NOMO-1 treated with DMSO at 0.1 percent for 48 hours (cell line): ENCODE measurements around the gene ABHD18.
A peak's percentile ranks its signal among the peaks of the same experiment; 100 is the strongest.
"Not testable (repeated sequence)": the region's sequence is repeated elsewhere in the genome, so short reads cannot be mapped to it uniquely, and the experiment has no call there.

Experiments used
- DNase-seq: peaks from one replicate; lab custom pipeline; 2025; ENCODE audit not compliant: unreplicated experiment; lab: John Stamatoyannopoulos, UW

The ABHD18 gene

DNA sequence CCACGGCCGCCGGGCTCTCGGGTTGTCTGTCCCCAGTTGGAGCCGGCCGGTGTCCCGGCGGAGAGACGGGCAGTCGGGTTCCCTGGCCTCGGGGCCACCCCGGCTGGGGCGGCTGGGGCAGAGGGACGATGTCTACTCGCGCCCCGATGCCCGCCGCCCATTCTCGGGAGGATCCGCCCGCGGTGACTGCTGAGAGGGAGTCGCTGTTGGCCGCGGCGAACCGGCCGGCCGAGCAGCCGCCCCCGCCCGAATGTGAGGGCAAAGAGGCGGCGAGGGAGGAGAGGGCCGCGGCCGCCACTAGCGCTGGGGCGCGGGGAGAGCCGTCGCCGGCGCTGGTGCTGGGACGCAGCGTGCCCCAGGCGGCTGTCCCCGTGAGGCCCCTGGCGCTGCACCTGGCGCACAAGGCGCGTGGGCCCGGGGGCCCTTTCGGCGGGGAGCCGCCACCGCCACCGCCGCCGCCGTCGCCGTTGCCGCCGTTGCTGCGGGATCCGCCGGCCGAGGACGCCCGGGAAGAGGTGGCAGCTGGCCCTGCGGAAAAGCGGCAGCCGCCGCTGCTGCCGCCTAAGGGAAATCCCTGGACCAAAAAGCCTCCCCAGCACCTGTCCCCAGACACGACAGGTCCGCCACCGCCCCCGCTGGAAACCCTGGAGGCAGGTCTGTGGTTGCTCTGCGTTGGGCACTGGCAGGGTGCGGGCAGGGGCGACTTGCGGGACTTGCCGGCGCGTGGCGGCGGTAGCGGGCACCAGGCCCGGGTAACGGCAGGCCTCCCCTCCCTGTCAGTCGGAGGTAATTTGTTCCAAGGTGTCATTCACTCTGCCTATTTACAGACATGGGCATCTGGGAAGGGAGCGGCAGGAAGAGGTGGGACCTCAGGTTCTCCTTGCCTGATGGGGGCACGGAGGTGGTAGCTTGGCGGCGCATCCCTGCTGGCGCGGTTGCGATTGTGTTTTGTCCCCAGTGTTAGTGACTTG is 96.6 kb downstream of the ABHD18 start:
- peak; percentile 21 for DNase-seq

DNA sequence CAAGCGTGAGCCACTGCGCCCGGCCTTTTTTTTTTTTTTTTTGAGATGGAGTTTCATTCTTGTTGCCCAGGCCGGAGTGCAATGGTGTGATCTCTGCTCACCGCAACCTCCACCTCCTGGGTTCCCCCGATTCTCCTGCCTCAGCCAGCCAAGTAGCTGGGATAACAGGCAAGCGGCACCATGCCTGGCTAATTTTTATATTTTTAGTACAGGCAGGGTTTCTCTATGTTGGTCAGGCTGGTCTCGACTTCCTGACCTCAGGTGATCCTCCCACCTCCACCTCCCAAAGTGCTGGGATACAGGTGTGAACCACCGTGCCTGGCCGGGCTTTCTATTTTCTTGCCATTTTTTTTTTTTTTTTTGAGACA is 101.2 kb downstream of the ABHD18 start:
- not testable (repeated sequence) for DNase-seq

DNA sequence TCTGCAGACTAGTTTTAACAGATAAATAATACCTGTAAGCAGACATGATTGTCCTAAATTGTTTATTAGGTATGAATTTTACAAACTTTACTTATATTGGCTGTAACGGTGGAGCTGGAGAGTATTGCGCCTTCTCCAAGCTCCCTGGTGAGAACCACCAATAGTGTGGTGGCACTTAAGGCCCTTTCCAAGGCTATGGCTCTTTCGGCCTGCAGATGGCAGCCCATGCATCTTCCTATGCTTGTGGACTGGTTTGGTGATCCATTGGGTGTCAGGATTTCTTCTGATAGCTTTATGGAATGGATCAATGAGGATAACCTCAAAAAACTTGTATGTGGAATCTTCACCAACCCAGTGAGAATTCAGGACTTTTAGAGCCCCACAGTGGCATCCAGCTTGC is 103.7 kb downstream of the ABHD18 start:
- no peak for DNase-seq

DNA sequence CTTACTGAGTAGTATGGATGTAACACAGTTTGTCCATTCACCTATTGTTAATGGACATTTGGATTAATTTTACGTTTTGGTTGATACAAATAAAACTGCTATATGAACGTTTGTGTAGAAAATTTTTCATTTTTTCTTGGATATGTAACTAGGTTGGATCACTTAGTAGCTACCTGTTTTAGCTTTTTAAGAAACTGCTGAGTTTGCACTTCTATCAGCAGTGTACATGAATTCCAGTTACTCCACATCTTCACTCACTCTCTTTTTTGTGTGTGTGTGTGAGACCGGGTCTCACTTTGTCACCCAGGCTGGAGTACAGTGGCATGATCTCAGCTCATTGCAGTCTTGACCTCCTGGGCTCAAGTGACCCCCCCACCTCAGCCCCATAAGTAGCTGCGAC is 111.3 kb downstream of the ABHD18 start:
- no peak for DNase-seq
